Adrenal gland (tissue), 5 donors: ENCODE measurements around the gene COG1.

Experiments
- POLR2A ChIP-seq, 2 donors: fragments of 450-650 bp; IDR thresholded peaks; one replicate each; pipeline ENCODE4 v1.6.1; 2017; ENCODE audit warnings: antibody characterized with exemption in 2 of 2, mild to moderate bottlenecking in 2 of 2, moderate library complexity in 1 of 2
- TF ChIP-seq, protein P1 (sequence below), 6 experiments: fragments of 450-650 bp in 4 of 6; fragments of 200-600 bp in 2 of 6; sonication (generic) in 1 of 6; IDR thresholded peaks; 1 replicate in 5 of 6; 2 replicates in 1 of 6; pipeline versions ENCODE4 v1.5.1 to v1.8.0; 2016 to 2021; ENCODE audit warnings: antibody characterized with exemption in 6 of 6, mild to moderate bottlenecking in 2 of 6, moderate library complexity in 1 of 6
- donor health status: DM: no; HTN: no; CAD: no.

DNA sequence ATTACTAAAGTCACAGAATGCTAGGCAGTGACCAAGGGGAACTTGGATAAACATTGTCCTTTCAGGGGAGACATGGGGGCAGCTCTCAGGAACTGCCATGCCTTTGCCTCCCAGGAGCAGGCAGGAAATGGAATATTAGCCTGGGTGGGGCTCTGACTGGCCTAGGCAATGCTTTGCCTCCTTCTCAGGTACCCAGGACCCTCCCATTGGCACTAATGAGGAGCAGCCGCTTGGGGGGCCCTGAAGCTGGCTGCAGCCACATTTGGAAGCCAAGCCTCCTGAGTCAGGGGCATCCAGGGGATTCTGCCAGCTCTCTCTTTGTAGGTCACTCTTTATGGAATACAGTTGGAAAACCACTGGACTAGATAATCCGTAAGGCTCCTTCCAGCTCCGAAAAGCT is 63.4 kb downstream of the COG1 start:
- TF ChIP-seq, protein P1, sequence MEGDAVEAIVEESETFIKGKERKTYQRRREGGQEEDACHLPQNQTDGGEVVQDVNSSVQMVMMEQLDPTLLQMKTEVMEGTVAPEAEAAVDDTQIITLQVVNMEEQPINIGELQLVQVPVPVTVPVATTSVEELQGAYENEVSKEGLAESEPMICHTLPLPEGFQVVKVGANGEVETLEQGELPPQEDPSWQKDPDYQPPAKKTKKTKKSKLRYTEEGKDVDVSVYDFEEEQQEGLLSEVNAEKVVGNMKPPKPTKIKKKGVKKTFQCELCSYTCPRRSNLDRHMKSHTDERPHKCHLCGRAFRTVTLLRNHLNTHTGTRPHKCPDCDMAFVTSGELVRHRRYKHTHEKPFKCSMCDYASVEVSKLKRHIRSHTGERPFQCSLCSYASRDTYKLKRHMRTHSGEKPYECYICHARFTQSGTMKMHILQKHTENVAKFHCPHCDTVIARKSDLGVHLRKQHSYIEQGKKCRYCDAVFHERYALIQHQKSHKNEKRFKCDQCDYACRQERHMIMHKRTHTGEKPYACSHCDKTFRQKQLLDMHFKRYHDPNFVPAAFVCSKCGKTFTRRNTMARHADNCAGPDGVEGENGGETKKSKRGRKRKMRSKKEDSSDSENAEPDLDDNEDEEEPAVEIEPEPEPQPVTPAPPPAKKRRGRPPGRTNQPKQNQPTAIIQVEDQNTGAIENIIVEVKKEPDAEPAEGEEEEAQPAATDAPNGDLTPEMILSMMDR (IDR thresholded peaks at IDR 0.05) = no peak
- no peak for TF ChIP-seq POLR2A (IDR thresholded peaks at IDR 0.05)
